KMS-11 (cell line): ENCODE measurements around the gene LRIT3.

Experiments used
- H2AFZ ChIP-seq: fragments of 200-600 bp; sonication (generic); 2 replicates; pipeline ENCODE4 v1.6.1; 2016; ENCODE audit warnings: antibody characterized with exemption, mixed run types, low read depth
- H3K27ac ChIP-seq: fragments of 200-600 bp; sonication (generic); 2 replicates; pipeline ENCODE4 v1.6.1; 2016; ENCODE audit warnings: mild to moderate bottlenecking, mixed run types
- H3K27me3 ChIP-seq: fragments of 200-600 bp; sonication (generic); 2 replicates; pipeline ENCODE4 v1.6.1; 2017; ENCODE audit warnings: mild to moderate bottlenecking, low read depth, mixed run types, moderate library complexity; ENCODE audit not compliant: insufficient read depth
- H3K36me3 ChIP-seq: fragments of 200-600 bp; sonication (generic); 2 replicates; pipeline ENCODE4 v1.6.1; 2017; ENCODE audit warnings: mild to moderate bottlenecking, mixed run types; ENCODE audit not compliant: insufficient read depth
- H3K4me1 ChIP-seq: fragments of 200-600 bp; sonication (generic); 2 replicates; pipeline ENCODE4 v1.6.1; 2016; ENCODE audit warnings: mild to moderate bottlenecking, low read depth, mixed run types; ENCODE audit not compliant: poor library complexity, severe bottlenecking
- H3K4me2 ChIP-seq: fragments of 200-600 bp; sonication (generic); 2 replicates; pipeline ENCODE4 v1.7.0; 2016; ENCODE audit warnings: mild to moderate bottlenecking, mixed run types
- H3K4me3 ChIP-seq: fragments of 200-600 bp; sonication (generic); IDR thresholded peaks from 2 replicates; pipeline ENCODE4 v1.6.1; 2017; ENCODE audit warnings: low read depth, low read length, mixed read lengths; ENCODE audit not compliant: insufficient read depth
- H3K79me2 ChIP-seq: fragments of 200-600 bp; sonication (generic); 2 replicates; pipeline ENCODE4 v1.6.1; 2016; ENCODE audit warnings: low read depth, mixed run types; ENCODE audit not compliant: insufficient read depth
- H3K9ac ChIP-seq: fragments of 200-600 bp; sonication (generic); 2 replicates; pipeline ENCODE4 v1.6.1; 2016; ENCODE audit warnings: mild to moderate bottlenecking, mixed run types
- H4K20me1 ChIP-seq: fragments of 200-600 bp; sonication (generic); 2 replicates; pipeline ENCODE4 v1.6.1; 2016; ENCODE audit warnings: mild to moderate bottlenecking, mixed run types; ENCODE audit not compliant: insufficient read depth
- CTCF ChIP-seq: fragments of 200-600 bp; sonication (generic); conservative IDR thresholded peaks from 2 replicates; pipeline ENCODE4 v1.6.1; 2017; ENCODE audit warnings: low read depth, mild to moderate bottlenecking, antibody characterized with exemption, low read length, moderate library complexity, mixed read lengths

LRIT3 gene

GRCh38 chr4:109870061-109870460 lies 22.2 kb downstream of the LRIT3 start:
- TF ChIP-seq CTCF: no peak
- Histone ChIP-seq H2AFZ (no peak overlapping the region), H3K27me3 (no peaks in the 10 kb centered on the region), H3K27ac (no peak overlapping the region), H4K20me1 (no peaks in the 10 kb centered on the region), H3K79me2 (no peaks in the 10 kb centered on the region), H3K4me3 (no peak overlapping the region), H3K9ac (no peak overlapping the region), H3K4me1 (no peaks in the 10 kb centered on the region), H3K36me3 (no peaks in the 10 kb centered on the region), H3K4me2 (no peak overlapping the region)

- Histone ChIP-seq H3K4me1 (peaks cover under 1% of the 10 kb centered on the region), H3K27me3 (no peaks in the 10 kb centered on the region), H3K79me2 (no peaks in the 10 kb centered on the region), H4K20me1 (no peaks in the 10 kb centered on the region), H3K4me2 (no peak overlapping the region), H3K36me3 (no peaks in the 10 kb centered on the region), H2AFZ (no peak overlapping the region), H3K4me3 (no peak overlapping the region), H3K27ac (no peak overlapping the region), H3K9ac (no peak overlapping the region)
- TF ChIP-seq CTCF: no peak
These were observed 24.2 kb downstream of the LRIT3 start for GRCh38 chr4:109872065-109872464.

DNA sequence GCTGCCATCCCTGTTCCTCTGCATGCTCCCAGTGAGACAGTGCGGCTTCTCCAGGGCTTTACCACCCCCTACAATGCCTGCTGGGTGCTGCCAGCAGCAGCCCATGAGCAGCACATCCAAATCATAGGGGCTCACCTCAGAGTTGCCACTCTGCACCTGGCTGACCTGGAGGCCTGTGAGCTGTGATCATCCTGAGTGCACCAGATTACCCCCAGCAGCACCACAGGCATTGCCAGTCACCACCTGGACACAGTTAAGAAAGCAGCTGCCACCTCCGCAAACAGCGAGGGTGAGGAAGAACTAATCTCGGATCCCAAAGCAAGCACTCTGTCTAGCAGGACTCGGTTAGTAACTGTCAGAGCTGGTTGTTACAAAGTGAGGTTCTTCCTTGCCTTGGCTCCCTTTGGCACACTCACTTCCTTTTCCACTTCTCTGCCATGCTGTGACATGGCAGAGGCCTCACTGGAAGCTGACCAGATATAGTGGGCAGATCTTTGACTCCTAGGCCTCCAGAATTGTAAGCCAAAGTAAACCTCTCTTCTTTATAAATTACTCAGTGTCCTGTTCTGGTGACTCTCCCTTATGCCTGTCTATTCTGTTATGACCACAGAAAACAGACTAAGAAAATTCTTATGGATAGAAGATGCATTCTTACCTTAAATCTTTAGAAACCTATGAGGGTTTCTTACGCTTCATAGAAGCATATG lies 25.2 kb downstream of the LRIT3 start:
- no peaks in the 10 kb centered on the region for H3K27me3 ChIP-seq
- H3K27ac ChIP-seq: no peak overlapping the region
- H2AFZ ChIP-seq: no peak overlapping the region
- TF ChIP-seq CTCF: no peak
- no peaks in the 10 kb centered on the region for H4K20me1 ChIP-seq
- H3K4me1 ChIP-seq: peaks cover 4% of the 10 kb centered on the region
- no peak overlapping the region for H3K4me2 ChIP-seq
- no peaks in the 10 kb centered on the region for H3K36me3 ChIP-seq
- no peak overlapping the region for H3K9ac ChIP-seq
- no peaks in the 10 kb centered on the region for H3K79me2 ChIP-seq
- no peak overlapping the region for H3K4me3 ChIP-seq

- Histone ChIP-seq H3K4me3 (no peak overlapping the region), H3K36me3 (no peaks in the 10 kb centered on the region), H3K27ac (no peak overlapping the region), H3K27me3 (no peaks in the 10 kb centered on the region), H3K9ac (no peak overlapping the region), H3K4me2 (no peak overlapping the region), H3K4me1 (peaks cover 4% of the 10 kb centered on the region), H2AFZ (no peak overlapping the region), H4K20me1 (no peaks in the 10 kb centered on the region), H3K79me2 (no peaks in the 10 kb centered on the region)
- TF ChIP-seq CTCF: no peak
These were observed 26.0 kb downstream of the LRIT3 start for GRCh38 chr4:109873791-109874514.
